Measurements from ENCODE around the gene SMIM22.

GRCh38 chr16:4801051-4801961 is 6.1 kb downstream of the SMIM22 start:
- TF ChIP-seq GATA2 (IDR thresholded peaks at IDR 0.05; ENCODE audit: low read depth, low read length) (no peak), GATA3 (IDR thresholded peaks at IDR 0.05; ENCODE audit: low read depth, low read length) (no peak)

Data from SH-SY5Y (cell line).